Activated CD8-positive, alpha-beta T cell treated with anti-CD3 and anti-CD28 coated beads for 36 hours (primary cell): ENCODE data around the gene TMEM161A. TPM values are rescaled to one million over a fixed set of nuclear protein-coding genes. Genes with fewer than 3 reads are reported as not detected.

Experiments
- ATAC-seq: fragments of 200-7000 bp; cut with Tn5 transposase; one replicate; pipeline ENCODE4 v1.10.0; 2021; ENCODE audit warnings: mild to moderate bottlenecking, moderate library complexity
- CTCF ChIA-PET: fragments of 350-600 bp; sonication (Branson Sonifier 250); formaldehyde crosslinking; loops from one replicate; lab custom pipeline; 2021; ENCODE audit warnings: antibody characterized with exemption; lab: Charles Lee
- POLR2A ChIA-PET: fragments of 350-600 bp; sonication (Branson Sonifier 250); formaldehyde crosslinking; loops from one replicate; lab custom pipeline; 2021; ENCODE audit warnings: antibody characterized with exemption; lab: Charles Lee
- DNase-seq: peaks from one replicate; pipeline ENCODE4 v3.0.0-alpha.2; 2020
- H3K27ac Mint-ChIP-seq: one replicate; pipeline ENCODE4 v1.8.0; 2021; ENCODE audit warnings: mild to moderate bottlenecking, mixed read lengths
- H3K27me3 Mint-ChIP-seq: one replicate; pipeline ENCODE4 v1.8.0; 2021; ENCODE audit warnings: mixed read lengths
- H3K36me3 Mint-ChIP-seq: one replicate; pipeline ENCODE4 v1.8.0; 2021; ENCODE audit warnings: low read depth, mixed read lengths
- H3K4me1 Mint-ChIP-seq: one replicate; pipeline ENCODE4 v1.8.0; 2021; ENCODE audit warnings: low read depth, mixed read lengths
- H3K4me3 Mint-ChIP-seq: one replicate; pipeline ENCODE4 v1.8.0; 2021; ENCODE audit warnings: mild to moderate bottlenecking, moderate library complexity, mixed read lengths
- H3K9me3 Mint-ChIP-seq: one replicate; pipeline ENCODE4 v1.8.0; 2021; ENCODE audit warnings: mixed read lengths
- intact Hi-C: fragments of 100-400 bp; cut with micrococcal nuclease; formaldehyde crosslinking; loops from one replicate; pipeline ENCODE4 v1.10.0; 2022
- total RNA-seq, 2 experiments: library from RNA; stranded (reverse); gene quantifications; one replicate each; pipeline ENCODE4 v1.2.3, GENCODE V29; 2021
- TF ChIP-seq, protein P1 (sequence below): fragments of 200-600 bp; IDR thresholded peaks from one replicate; pipeline ENCODE4 v1.8.0; 2022; ENCODE audit warnings: antibody characterized with exemption, mild to moderate bottlenecking

TMEM161A gene
- total RNA-seq, 2 experiments from 2014 or later: 24.4 to 26.2 TPM

DNA sequence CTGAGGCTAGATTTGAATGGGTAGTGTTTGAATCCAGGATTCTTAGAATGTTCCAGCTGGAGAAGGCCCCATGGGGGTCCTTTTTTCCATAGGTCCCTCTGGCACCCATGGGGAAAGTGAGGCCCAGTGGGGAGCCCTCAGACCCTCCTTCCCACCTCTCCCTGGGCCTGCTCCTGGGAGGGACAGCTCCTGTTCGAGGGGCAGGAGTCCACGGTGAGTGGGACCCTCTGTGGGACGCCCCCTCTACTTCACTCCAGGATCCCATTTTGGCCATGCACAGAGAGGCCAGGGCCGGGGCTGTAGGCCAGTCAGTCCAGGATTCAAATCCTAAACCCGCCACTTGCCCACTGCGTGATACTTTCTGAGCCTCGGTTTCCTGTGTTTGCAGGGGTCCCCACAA is 24.2 kb upstream of the TMEM161A start:
- Mint-ChIP-seq H3K36me3 (no peaks in the 10 kb centered on the region), H3K9me3 (no peaks in the 10 kb centered on the region), H3K4me1 (peaks cover 7% of the 10 kb centered on the region), H3K27ac (no peak overlapping the region), H3K4me3 (no peak overlapping the region), H3K27me3 (no peaks in the 10 kb centered on the region)
- ATAC-seq (no peak), DNase-seq (no peak)
- POLR2A ChIA-PET: no interaction called here
- TF ChIP-seq, protein P1, sequence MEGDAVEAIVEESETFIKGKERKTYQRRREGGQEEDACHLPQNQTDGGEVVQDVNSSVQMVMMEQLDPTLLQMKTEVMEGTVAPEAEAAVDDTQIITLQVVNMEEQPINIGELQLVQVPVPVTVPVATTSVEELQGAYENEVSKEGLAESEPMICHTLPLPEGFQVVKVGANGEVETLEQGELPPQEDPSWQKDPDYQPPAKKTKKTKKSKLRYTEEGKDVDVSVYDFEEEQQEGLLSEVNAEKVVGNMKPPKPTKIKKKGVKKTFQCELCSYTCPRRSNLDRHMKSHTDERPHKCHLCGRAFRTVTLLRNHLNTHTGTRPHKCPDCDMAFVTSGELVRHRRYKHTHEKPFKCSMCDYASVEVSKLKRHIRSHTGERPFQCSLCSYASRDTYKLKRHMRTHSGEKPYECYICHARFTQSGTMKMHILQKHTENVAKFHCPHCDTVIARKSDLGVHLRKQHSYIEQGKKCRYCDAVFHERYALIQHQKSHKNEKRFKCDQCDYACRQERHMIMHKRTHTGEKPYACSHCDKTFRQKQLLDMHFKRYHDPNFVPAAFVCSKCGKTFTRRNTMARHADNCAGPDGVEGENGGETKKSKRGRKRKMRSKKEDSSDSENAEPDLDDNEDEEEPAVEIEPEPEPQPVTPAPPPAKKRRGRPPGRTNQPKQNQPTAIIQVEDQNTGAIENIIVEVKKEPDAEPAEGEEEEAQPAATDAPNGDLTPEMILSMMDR: no peak
- intact Hi-C loops: no loop called here
- CTCF ChIA-PET: interaction anchor here (1.6 kb wide), 1 partner anchor 12 kb away, joined by 7 read pairs; no protein-coding TSS in a partner anchor

DNA sequence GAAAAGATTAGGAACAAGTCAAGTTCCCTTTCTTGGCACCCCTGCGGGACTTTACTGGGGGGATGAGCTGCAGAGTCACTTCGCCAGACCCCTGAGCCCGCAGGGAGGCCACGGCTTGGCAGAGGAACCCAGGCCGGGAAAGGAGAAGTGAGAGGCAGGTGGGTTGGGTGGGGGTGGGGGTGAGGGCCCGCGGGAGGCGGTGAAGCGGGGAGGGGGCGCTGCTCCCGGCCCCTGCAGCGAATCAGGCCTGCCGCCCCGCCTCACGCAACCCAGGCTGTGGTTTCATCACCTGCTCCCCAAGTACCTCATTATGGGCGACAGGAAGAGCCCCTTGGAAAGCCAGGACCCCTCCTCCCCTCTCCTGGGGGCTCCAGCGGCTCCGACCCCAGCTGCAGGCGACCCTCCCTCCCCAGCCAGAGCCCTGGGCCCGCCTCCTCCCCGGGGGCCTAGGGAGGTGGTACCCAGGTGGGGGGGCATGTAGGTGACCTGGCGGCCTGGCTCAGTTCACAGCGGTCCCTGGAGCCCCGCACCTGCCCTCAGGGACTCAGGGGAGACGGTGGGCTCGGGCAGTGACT is 22.3 kb upstream of the TMEM161A start:
- TF ChIP-seq, protein P1: no peak
- intact Hi-C loops: no loop called here
- POLR2A ChIA-PET: interaction anchor here (0.6 kb wide), 2 partner anchors 8 to 96 kb away, joined by 3 read pairs; no protein-coding TSS in a partner anchor
- Mint-ChIP-seq H3K36me3 (peaks cover 12% of the 10 kb centered on the region), H3K4me3 (no peak overlapping the region), H3K9me3 (no peaks in the 10 kb centered on the region), H3K4me1 (peaks cover 7% of the 10 kb centered on the region), H3K27ac (no peak overlapping the region), H3K27me3 (no peaks in the 10 kb centered on the region)
- CTCF ChIA-PET: interaction anchor here (1.6 kb wide), 1 partner anchor 15 kb away, joined by 4 read pairs; no protein-coding TSS in a partner anchor
- ATAC-seq: no peak
- DNase-seq: no peak

DNA sequence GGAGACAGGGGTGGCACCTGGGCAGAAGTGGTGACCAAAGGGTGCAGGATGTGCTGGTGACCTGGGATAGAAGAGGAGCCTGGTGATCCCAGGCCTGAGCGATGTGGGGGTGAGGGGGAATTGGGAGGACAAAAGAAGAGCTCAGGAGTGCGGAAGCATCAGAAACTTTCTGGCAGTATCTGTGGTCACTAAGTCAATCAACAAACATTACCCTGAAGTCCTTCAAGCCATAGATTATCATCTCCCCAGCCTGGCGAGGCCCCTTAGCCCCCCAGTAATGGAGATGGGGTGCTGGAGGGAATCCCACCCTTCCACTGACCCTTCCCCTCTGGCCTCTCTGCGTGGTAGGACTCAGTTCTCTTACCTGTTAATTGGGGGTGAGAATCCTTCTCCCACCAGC is 21.3 kb upstream of the TMEM161A start:
- TF ChIP-seq, protein P1: no peak
- intact Hi-C loops: no loop called here
- CTCF ChIA-PET: interaction anchor here (0.8 to 1.0 kb wide), 2 partner anchors 15 to 16 kb away, joined by 3 to 5 read pairs; no protein-coding TSS in a partner anchor
- H3K9me3 Mint-ChIP-seq: no peaks in the 10 kb centered on the region
- POLR2A ChIA-PET: no interaction called here
- ATAC-seq: no peak
- peaks cover 7% of the 10 kb centered on the region for H3K4me1 Mint-ChIP-seq
- no peak for DNase-seq
- H3K27me3 Mint-ChIP-seq: no peaks in the 10 kb centered on the region
- peaks cover 19% of the 10 kb centered on the region for H3K36me3 Mint-ChIP-seq
- no peak overlapping the region for H3K4me3 Mint-ChIP-seq
- H3K27ac Mint-ChIP-seq: no peak overlapping the region

- H3K4me1 Mint-ChIP-seq: peaks cover 7% of the 10 kb centered on the region
- no peaks in the 10 kb centered on the region for H3K27me3 Mint-ChIP-seq
- no peak overlapping the region for H3K27ac Mint-ChIP-seq
- TF ChIP-seq, protein P1: no peak
- ChIA-PET CTCF (interaction anchor here (0.8 to 3.5 kb wide), 2 partner anchors 11 to 17 kb away, joined by 4 to 21 read pairs; no protein-coding TSS in a partner anchor), POLR2A (no interaction called here)
- ATAC-seq (no peak), DNase-seq (no peak)
- intact Hi-C loops: no loop called here
- no peak overlapping the region for H3K4me3 Mint-ChIP-seq
- peaks cover 19% of the 10 kb centered on the region for H3K36me3 Mint-ChIP-seq
- no peaks in the 10 kb centered on the region for H3K9me3 Mint-ChIP-seq
These were observed 19.5 kb upstream of the TMEM161A start for GRCh38 chr19:19157808-19158207.

DNA sequence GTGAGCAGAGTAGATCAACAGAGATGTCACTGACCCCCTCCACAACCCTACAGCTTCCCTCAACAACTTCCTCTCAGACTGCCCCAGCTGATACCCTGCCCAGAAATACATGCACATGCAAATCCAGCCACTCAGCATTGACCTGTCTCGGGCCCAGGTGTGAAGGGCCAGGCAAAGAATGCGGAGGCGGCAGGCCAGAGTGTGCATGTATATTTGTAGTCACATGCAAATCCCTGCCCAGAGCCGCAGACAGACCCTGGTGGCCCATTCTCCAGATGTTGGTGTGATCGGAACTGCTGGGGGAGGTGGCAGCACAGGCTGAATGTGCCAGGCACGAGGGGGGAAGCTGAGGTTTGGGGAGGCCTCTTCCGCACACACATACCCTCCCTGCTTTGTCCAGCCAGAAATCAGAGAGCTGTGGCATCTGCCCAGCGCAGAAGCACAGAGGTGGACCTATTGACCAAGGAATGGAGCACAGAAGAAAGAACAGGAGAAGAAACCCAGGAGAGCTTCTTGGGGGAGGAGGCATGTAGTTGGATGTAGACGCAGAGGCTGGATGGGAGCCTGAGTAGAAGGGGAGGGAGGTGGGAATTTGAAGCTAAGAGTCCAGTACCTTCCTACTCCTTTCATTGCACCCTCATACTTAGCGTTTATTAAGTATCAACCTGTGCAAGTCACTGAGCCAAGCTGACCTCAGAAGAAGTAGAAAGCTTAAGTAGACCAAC is 17.4 kb upstream of the TMEM161A start:
- Mint-ChIP-seq H3K27me3 (no peaks in the 10 kb centered on the region), H3K36me3 (peaks cover 19% of the 10 kb centered on the region), H3K4me3 (no peak overlapping the region), H3K4me1 (peaks cover 4% of the 10 kb centered on the region), H3K9me3 (no peaks in the 10 kb centered on the region), H3K27ac (no peak overlapping the region)
- TF ChIP-seq, protein P1: no peak
- DNase-seq (no peak), ATAC-seq (no peak)
- POLR2A ChIA-PET: interaction anchor here (0.6 to 1.6 kb wide), 3 partner anchors 8 to 270 kb away, joined by 3 to 5 read pairs (median 4); no protein-coding TSS in a partner anchor
- intact Hi-C loops: no loop called here
- CTCF ChIA-PET: interaction anchor here (2.9 to 3.5 kb wide), 2 partner anchors 9 to 19 kb away, joined by 19 to 21 read pairs; no protein-coding TSS in a partner anchor
